ENCODE results near the gene CTCF. TPM values are rescaled to one million over a fixed set of nuclear protein-coding genes. Genes with fewer than 3 reads are reported as not detected.

CTCF gene
- total and polyA plus RNA-seq, 7 experiments from 2014 or later = 49.8 to 78.6 (median 59.8) TPM

DNA sequence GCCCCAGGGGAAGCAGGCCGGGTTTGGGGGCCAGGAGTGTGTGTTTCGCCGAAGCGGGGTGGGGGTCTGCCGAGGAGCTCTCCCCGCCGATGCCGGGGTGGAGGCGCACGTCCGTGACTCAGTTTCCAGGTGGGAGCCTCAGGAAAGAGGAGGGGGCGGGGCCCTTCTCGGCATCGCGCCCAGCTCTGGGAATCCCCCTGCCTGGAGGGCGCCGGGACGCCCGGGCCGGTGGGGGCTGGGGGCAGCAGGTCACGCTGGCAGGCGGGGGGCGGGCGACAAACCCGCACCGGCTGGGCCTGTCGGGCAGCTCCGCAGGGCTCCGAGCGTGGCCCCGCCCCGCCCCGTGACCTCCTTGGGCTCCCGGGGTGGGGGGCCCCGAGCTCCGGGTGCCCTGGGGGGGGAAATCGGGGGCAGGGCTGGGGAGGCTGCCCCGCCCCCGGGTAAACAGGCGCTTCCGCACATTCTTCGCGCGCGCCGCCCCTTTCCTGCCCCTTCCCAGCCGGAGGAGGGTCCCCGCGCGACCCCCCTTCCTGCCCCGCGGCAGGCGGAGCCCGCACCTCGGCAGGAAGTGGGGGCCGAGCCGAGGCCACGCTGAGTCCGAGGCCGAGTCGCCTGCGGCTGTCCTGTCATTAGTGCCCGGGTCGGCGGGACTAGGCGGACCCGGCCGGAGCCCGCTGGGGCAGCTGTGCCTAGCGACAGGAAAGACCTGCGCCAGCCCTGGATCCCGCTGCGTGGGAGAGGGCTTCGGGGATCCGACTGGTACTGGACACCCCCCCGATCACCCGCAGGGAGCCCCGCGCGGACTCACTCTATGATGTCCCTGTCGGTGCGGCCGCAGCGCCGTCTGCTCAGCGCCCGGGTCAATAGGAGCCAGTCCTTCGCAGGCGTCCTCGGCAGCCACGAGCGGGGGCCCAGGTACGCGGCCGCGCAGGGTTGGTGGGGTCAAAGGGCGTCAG is 24.4 kb upstream of the CTCF start:
- ATAC-seq (peak; percentile 76), DNase-seq (peak; percentile 41 to 72 (median 61))
- intact Hi-C loops (cut with micrococcal nuclease) = loop anchor here (1.0 to 5.0 kb wide), 6 partner anchors 9 to 269 kb away; partner anchors contain the start of genes ACD (in 1 of the 2), PARD6A (in 1 of the 2), RANBP10 (in 1 of the 2) and TSNAXIP1 (in 1 of the 2)
- H3K4me3 ChIP-seq (ENCODE audit: low read length) = peak overlapping the region; percentile 68
- H3K4me1 Mint-ChIP-seq = peaks cover 35 to 56% (median 48%) of the 10 kb centered on the region in 7 donors
- peaks cover 0 to 35% (median 0%) of the 10 kb centered on the region in 5 donors for H3K27me3 Mint-ChIP-seq
- ChIA-PET POLR2A (interaction anchor here (0.9 to 20.8 kb wide), 15 partner anchors 9 to 468 kb away, joined by 3 to 581 read pairs (median 5); partner anchors contain the start of genes ACD, ATP6V0D1, C16orf86 and CARMIL2), CTCF (interaction anchor here (0.7 to 4.1 kb wide), 6 partner anchors 9 to 130 kb away, joined by 4 to 34 read pairs (median 8); partner anchors contain the start of gene ATP6V0D1)
- no peaks in the 10 kb centered on the region for H3K27me3 ChIP-seq (ENCODE audit: control insufficient read depth in 2 of 2, insufficient read depth in 2 of 2, low read length in 2 of 2)
- peaks cover 0 to 27% (median 6%) of the 10 kb centered on the region in 5 donors for H3K36me3 Mint-ChIP-seq
- peak overlapping the region; percentile 82 for H3K27ac ChIP-seq (ENCODE audit: low read depth, low read length)
- H3K4me1 ChIP-seq (ENCODE audit: control insufficient read depth in 2 of 2, insufficient read depth in 2 of 2, low read length in 2 of 2) = peaks cover 6 to 12% of the 10 kb centered on the region in 2 donors
- H3K4me3 Mint-ChIP-seq = peak overlapping the region; percentile 70 to 91 (median 86)
- H3K27ac Mint-ChIP-seq = peak overlapping the region in 7 of 9 donors; percentile 6 to 92 (median 82)
- peaks cover 0 to 28% (median 0%) of the 10 kb centered on the region in 3 experiments for H3K36me3 ChIP-seq (ENCODE audit: control insufficient read depth in 2 of 3, insufficient read depth in 3 of 3, low read length in 3 of 3)
- H3K9me3 ChIP-seq (ENCODE audit: control insufficient read depth in 2 of 3, low read length in 3 of 3) = no peaks in the 10 kb centered on the region
- H3K9me3 Mint-ChIP-seq = peaks cover 0 to 3% (median 0%) of the 10 kb centered on the region in 11 donors

GRCh38 chr16:67538666-67539101 is 23.6 kb upstream of the CTCF start:
- H3K27ac Mint-ChIP-seq = peak overlapping the region in 8 of 9 donors; percentile 62 to 92 (median 84)
- intact Hi-C loops (cut with micrococcal nuclease) = loop anchor here (1.0 to 5.0 kb wide), 3 partner anchors 9 to 269 kb away; partner anchors contain the start of genes ACD (in 1 of the 2), PARD6A (in 1 of the 2), RANBP10 (in 1 of the 2) and TSNAXIP1 (in 1 of the 2)
- POLR2A ChIA-PET = interaction anchor here (1.2 to 20.8 kb wide), 6 partner anchors 9 to 128 kb away, joined by 3 to 581 read pairs (median 9); partner anchors contain the start of genes C16orf86, CTCF, ENKD1 and RIPOR1
- CTCF ChIA-PET = interaction anchor here (2.1 to 4.1 kb wide), 2 partner anchors 8 to 17 kb away, joined by 8 to 34 read pairs; no protein-coding TSS in a partner anchor
- DNase-seq = no peak
- Histone ChIP-seq H3K4me1 (ENCODE audit: control insufficient read depth in 2 of 2, insufficient read depth in 2 of 2, low read length in 2 of 2) (peaks cover 6 to 12% of the 10 kb centered on the region in 2 donors), H3K27me3 (ENCODE audit: control insufficient read depth in 2 of 2, insufficient read depth in 2 of 2, low read length in 2 of 2) (no peaks in the 10 kb centered on the region), H3K9me3 (ENCODE audit: control insufficient read depth in 2 of 3, low read length in 3 of 3) (no peaks in the 10 kb centered on the region), H3K4me3 (ENCODE audit: low read length) (peak overlapping the region; percentile 68), H3K36me3 (ENCODE audit: control insufficient read depth in 2 of 3, insufficient read depth in 3 of 3, low read length in 3 of 3) (peaks cover 0 to 28% (median 0%) of the 10 kb centered on the region in 3 experiments), H3K27ac (ENCODE audit: low read depth, low read length) (peak overlapping the region; percentile 82)
- peak overlapping the region; percentile 69 to 88 (median 80) for H3K4me3 Mint-ChIP-seq
- peaks cover 0 to 29% (median 6%) of the 10 kb centered on the region in 5 donors for H3K36me3 Mint-ChIP-seq
- peaks cover 32 to 54% (median 40%) of the 10 kb centered on the region in 7 donors for H3K4me1 Mint-ChIP-seq
- peaks cover 0 to 28% (median 0%) of the 10 kb centered on the region in 5 donors for H3K27me3 Mint-ChIP-seq
- H3K9me3 Mint-ChIP-seq = peaks cover 0 to 3% (median 0%) of the 10 kb centered on the region in 11 donors
- ATAC-seq = no peak

- CTCF ChIA-PET = interaction anchor here (4.1 kb wide), 1 partner anchor 18 kb away, joined by 34 read pairs; no protein-coding TSS in a partner anchor
- Mint-ChIP-seq H3K4me1 (peaks cover 32 to 57% (median 42%) of the 10 kb centered on the region in 7 donors), H3K36me3 (peaks cover 0 to 32% (median 6%) of the 10 kb centered on the region in 5 donors), H3K27ac (peak overlapping the region; percentile 38 to 92 (median 82)), H3K9me3 (peaks cover 0 to 5% (median 0%) of the 10 kb centered on the region in 11 donors), H3K4me3 (peak overlapping the region; percentile 69 to 88 (median 80)), H3K27me3 (peaks cover 0 to 27% (median 0%) of the 10 kb centered on the region in 5 donors)
- ATAC-seq (no peak), DNase-seq (no peak)
- Histone ChIP-seq H3K27me3 (ENCODE audit: control insufficient read depth in 2 of 2, insufficient read depth in 2 of 2, low read length in 2 of 2) (no peaks in the 10 kb centered on the region), H3K9me3 (ENCODE audit: control insufficient read depth in 2 of 3, low read length in 3 of 3) (no peaks in the 10 kb centered on the region), H3K36me3 (ENCODE audit: control insufficient read depth in 2 of 3, insufficient read depth in 3 of 3, low read length in 3 of 3) (peaks cover 0 to 28% (median 0%) of the 10 kb centered on the region in 3 experiments), H3K4me1 (ENCODE audit: control insufficient read depth in 2 of 2, insufficient read depth in 2 of 2, low read length in 2 of 2) (peaks cover 6 to 12% of the 10 kb centered on the region in 2 donors), H3K4me3 (ENCODE audit: low read length) (no peak overlapping the region), H3K27ac (ENCODE audit: low read depth, low read length) (peak overlapping the region; percentile 32)
- POLR2A ChIA-PET = interaction anchor here (1.5 to 20.8 kb wide), 6 partner anchors 10 to 128 kb away, joined by 3 to 581 read pairs (median 10); partner anchors contain the start of genes C16orf86, CARMIL2, CTCF and ENKD1
- intact Hi-C loops (cut with micrococcal nuclease) = loop anchor here in 1 of 2 donors (5.0 kb wide), 1 partner anchor 268 kb away; the partner anchor contains the start of genes RANBP10 and TSNAXIP1
Measured at GRCh38 chr16:67539271-67539670, 23.1 kb upstream of the CTCF start.

- ATAC-seq (no peak), DNase-seq (no peak)
- Mint-ChIP-seq H3K4me3 (peak overlapping the region; percentile 2 to 85 (median 71)), H3K9me3 (peaks cover 0 to 5% (median 0%) of the 10 kb centered on the region in 11 donors), H3K36me3 (peaks cover 0 to 32% (median 6%) of the 10 kb centered on the region in 5 donors), H3K4me1 (peaks cover 32 to 56% (median 43%) of the 10 kb centered on the region in 7 donors), H3K27ac (peak overlapping the region; percentile 38 to 89 (median 82)), H3K27me3 (peaks cover 0 to 23% (median 0%) of the 10 kb centered on the region in 5 donors)
- Histone ChIP-seq H3K27me3 (ENCODE audit: control insufficient read depth in 2 of 2, insufficient read depth in 2 of 2, low read length in 2 of 2) (no peaks in the 10 kb centered on the region), H3K4me3 (ENCODE audit: low read length) (no peak overlapping the region), H3K4me1 (ENCODE audit: control insufficient read depth in 2 of 2, insufficient read depth in 2 of 2, low read length in 2 of 2) (peaks cover 6 to 12% of the 10 kb centered on the region in 2 donors), H3K36me3 (ENCODE audit: control insufficient read depth in 2 of 3, insufficient read depth in 3 of 3, low read length in 3 of 3) (peaks cover 0 to 30% (median 0%) of the 10 kb centered on the region in 3 experiments), H3K27ac (ENCODE audit: low read depth, low read length) (peak overlapping the region; percentile 32), H3K9me3 (ENCODE audit: control insufficient read depth in 2 of 3, low read length in 3 of 3) (no peaks in the 10 kb centered on the region)
- ChIA-PET CTCF (interaction anchor here (0.5 to 4.1 kb wide), 3 partner anchors 19 to 75 kb away, joined by 3 to 34 read pairs (median 3); partner anchors contain the start of gene CTCF), POLR2A (interaction anchor here (1.9 to 20.8 kb wide), 3 partner anchors 11 to 103 kb away, joined by 8 to 581 read pairs (median 128); partner anchors contain the start of genes CARMIL2, CTCF and RIPOR1)
- intact Hi-C loops (cut with micrococcal nuclease) = loop anchor here in 1 of 2 donors (5.0 kb wide), 1 partner anchor 267 kb away; the partner anchor contains the start of genes RANBP10 and TSNAXIP1
Measured at GRCh38 chr16:67539691-67540635, 22.4 kb upstream of the CTCF start.

DNA sequence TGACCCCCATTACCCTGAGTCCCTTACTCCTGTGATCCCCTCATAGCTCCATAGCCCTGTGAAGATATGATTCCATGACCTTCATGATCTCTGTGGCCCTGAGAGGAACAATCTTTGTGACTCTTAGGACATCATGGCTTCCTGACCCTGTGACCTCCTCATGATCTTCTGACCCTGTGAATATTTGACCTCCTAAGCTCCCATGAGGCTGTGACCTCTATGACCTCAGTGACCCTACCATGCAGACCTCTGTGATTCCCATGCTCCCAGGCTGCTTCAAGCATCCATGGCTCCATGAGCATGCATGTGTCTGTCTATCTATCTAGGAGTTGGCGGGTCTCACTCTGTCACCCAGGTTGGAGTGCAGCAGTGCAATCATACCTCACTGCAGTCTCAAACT is 21.6 kb upstream of the CTCF start:
- Histone ChIP-seq H3K9me3 (ENCODE audit: control insufficient read depth in 2 of 3, low read length in 3 of 3) (no peaks in the 10 kb centered on the region), H3K4me1 (ENCODE audit: control insufficient read depth in 2 of 2, insufficient read depth in 2 of 2, low read length in 2 of 2) (peaks cover 6 to 12% of the 10 kb centered on the region in 2 donors), H3K27me3 (ENCODE audit: control insufficient read depth in 2 of 2, insufficient read depth in 2 of 2, low read length in 2 of 2) (no peaks in the 10 kb centered on the region), H3K36me3 (ENCODE audit: control insufficient read depth in 2 of 3, insufficient read depth in 3 of 3, low read length in 3 of 3) (peaks cover 0 to 38% (median 0%) of the 10 kb centered on the region in 3 experiments), H3K27ac (ENCODE audit: low read depth, low read length) (no peak overlapping the region), H3K4me3 (ENCODE audit: low read length) (no peak overlapping the region)
- peaks cover 0 to 15% (median 0%) of the 10 kb centered on the region in 5 donors for H3K27me3 Mint-ChIP-seq
- peak overlapping the region in 5 of 10 donors; percentile 2 to 77 (median 30) for H3K4me3 Mint-ChIP-seq
- peaks cover 32 to 51% (median 35%) of the 10 kb centered on the region in 7 donors for H3K4me1 Mint-ChIP-seq
- intact Hi-C loops (cut with micrococcal nuclease) = no loop called here
- ATAC-seq = no peak
- peaks cover 0 to 5% (median 0%) of the 10 kb centered on the region in 11 donors for H3K9me3 Mint-ChIP-seq
- no peak for DNase-seq
- H3K36me3 Mint-ChIP-seq = peaks cover 0 to 32% (median 6%) of the 10 kb centered on the region in 5 donors
- ChIA-PET CTCF (interaction anchor here (0.7 to 1.6 kb wide), 4 partner anchors 14 to 99 kb away, joined by 3 to 4 read pairs (median 3); partner anchors contain the start of gene CTCF), POLR2A (interaction anchor here (0.9 to 20.8 kb wide), 5 partner anchors 8 to 103 kb away, joined by 4 to 581 read pairs (median 10); partner anchors contain the start of genes CARMIL2, CTCF and RIPOR1)
- H3K27ac Mint-ChIP-seq = peak overlapping the region in 8 of 9 donors; percentile 1 to 89 (median 66)

All from naive thymus-derived CD4-positive, alpha-beta T cell (primary cell).